Thyroid gland (tissue), 4 donors: ENCODE data around the gene SLC35G3. TPM values are rescaled to one million over a fixed set of nuclear protein-coding genes. Genes with fewer than 3 reads are reported as not detected.
"Not testable (repeated sequence)": the region's sequence is repeated elsewhere in the genome, so short reads cannot be mapped to it uniquely, and the experiment has no call there.

Experiments
- DNase-seq, 2 donors: peaks; one replicate each; pipeline ENCODE4 v3.0.0-alpha.2; 2019
- H3K27ac ChIP-seq, 3 donors: fragments of 200-600 bp; sonication (generic); 1 replicate in 2 of 3; 2 replicates in 1 of 3; pipeline ENCODE4 v1.5.1; 2016 to 2019; ENCODE audit warnings: mild to moderate bottlenecking in 1 of 3, moderate library complexity in 1 of 3
- H3K27me3 ChIP-seq: fragments of 200-600 bp; sonication (generic); one replicate; pipeline ENCODE4 v1.5.1; 2019
- H3K36me3 ChIP-seq, 2 donors: fragments of 200-600 bp; sonication (generic); one replicate each; pipeline ENCODE4 v1.5.1; 2016 to 2019
- H3K4me1 ChIP-seq, 2 donors: fragments of 200-600 bp; sonication (generic); one replicate each; pipeline ENCODE4 v1.5.1; 2017 to 2019
- H3K4me3 ChIP-seq, 3 donors: fragments of 200-600 bp; sonication (generic); replicated peaks in 1 of 3; 1 replicate in 2 of 3; 2 replicates in 1 of 3; pipeline ENCODE4 v1.5.1; 2016; ENCODE audit warnings: mild to moderate bottlenecking in 1 of 3
- H3K9me3 ChIP-seq: fragments of 200-600 bp; sonication (generic); one replicate; pipeline ENCODE4 v1.5.1; 2017
- POLR2A ChIP-seq, 2 donors: fragments of 450-650 bp; IDR thresholded peaks; one replicate each; pipeline ENCODE4 v1.6.1; 2017; ENCODE audit warnings: antibody characterized with exemption in 2 of 2, mild to moderate bottlenecking in 2 of 2, moderate library complexity in 1 of 2
- WGBS, 2 donors: methylation state at CpG; one replicate each; pipeline ENCODE4 v1.1.5; 2017; 5-methylcytosine and 5-hydroxymethylcytosine counted together
- intact Hi-C: fragments of 100-400 bp; cut with DNase I; formaldehyde crosslinking; loops from one replicate; pipeline ENCODE4 v1.15.1; 2023
- total RNA-seq, 4 donors: library from RNA; depleted of rRNA; stranded (reverse); fragments of >200 nt; gene quantifications; one replicate each; pipeline ENCODE4 v1.2.3, GENCODE V29; 2016
- TF ChIP-seq, protein P1 (sequence below), 6 experiments: fragments of 200-600 bp in 3 of 6; fragments of 450-650 bp in 3 of 6; sonication (generic) in 3 of 6; IDR thresholded peaks; one replicate each; pipeline ENCODE4 v1.5.1; 2016 to 2019; ENCODE audit warnings: antibody characterized with exemption in 6 of 6, mild to moderate bottlenecking in 2 of 6, inconsistent platforms in 1 of 6, moderate library complexity in 1 of 6

SLC35G3 gene
- total RNA-seq, 4 donors from 2014 or later: not detected

DNA sequence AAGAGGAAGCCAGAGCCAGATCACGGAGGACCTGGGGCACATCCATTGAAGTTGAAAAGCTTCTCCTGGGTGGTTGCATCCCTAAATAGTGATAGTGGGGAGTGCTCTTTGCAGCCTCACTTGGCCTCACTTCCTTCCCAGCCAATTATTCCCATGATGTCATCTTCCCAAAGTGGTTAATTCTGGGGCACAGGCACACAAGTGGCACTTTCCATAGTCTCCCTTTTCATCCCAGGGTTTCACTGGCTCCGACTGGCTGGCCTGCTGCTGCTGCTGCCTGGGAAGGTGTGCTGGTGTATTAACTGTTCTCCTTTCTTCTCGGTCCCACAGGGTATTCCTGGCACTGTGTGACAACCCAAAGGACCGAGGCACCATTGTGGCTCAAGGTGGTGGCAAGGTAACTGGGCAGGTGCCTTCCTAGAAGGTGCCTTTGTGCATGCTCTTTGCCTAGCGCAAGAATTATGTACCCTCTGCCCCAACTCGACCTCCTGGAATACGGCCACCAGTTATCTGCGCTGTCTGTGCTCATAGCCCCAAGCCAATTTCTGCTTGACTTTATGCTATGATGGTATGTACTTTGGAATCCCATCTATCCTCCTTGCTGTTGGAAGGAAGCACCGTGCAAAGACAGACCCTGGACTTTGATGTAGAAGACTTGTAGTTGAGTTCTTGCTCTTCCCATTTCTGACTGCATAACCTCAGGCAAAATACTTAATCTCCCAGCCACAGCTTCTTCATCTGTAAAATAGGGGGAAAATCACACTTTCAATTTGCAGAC lies 18.4 kb downstream of the SLC35G3 start:
- no peaks in the 10 kb centered on the region for H3K4me1 ChIP-seq
- intact Hi-C loops: loop anchor here (10.0 kb wide), 1 partner anchor 359 kb away; the partner anchor contains the start of gene SLFN12L
- no peak overlapping the region for H3K4me3 ChIP-seq
- no peaks in the 10 kb centered on the region for H3K36me3 ChIP-seq
- H3K27me3 ChIP-seq: no peaks in the 10 kb centered on the region
- 75 to 87% methylated on average over 8 to 9 of the region's 9 CpGs for WGBS, 2 donors
- no peak for TF ChIP-seq POLR2A (IDR thresholded peaks at IDR 0.05)
- TF ChIP-seq, protein P1, sequence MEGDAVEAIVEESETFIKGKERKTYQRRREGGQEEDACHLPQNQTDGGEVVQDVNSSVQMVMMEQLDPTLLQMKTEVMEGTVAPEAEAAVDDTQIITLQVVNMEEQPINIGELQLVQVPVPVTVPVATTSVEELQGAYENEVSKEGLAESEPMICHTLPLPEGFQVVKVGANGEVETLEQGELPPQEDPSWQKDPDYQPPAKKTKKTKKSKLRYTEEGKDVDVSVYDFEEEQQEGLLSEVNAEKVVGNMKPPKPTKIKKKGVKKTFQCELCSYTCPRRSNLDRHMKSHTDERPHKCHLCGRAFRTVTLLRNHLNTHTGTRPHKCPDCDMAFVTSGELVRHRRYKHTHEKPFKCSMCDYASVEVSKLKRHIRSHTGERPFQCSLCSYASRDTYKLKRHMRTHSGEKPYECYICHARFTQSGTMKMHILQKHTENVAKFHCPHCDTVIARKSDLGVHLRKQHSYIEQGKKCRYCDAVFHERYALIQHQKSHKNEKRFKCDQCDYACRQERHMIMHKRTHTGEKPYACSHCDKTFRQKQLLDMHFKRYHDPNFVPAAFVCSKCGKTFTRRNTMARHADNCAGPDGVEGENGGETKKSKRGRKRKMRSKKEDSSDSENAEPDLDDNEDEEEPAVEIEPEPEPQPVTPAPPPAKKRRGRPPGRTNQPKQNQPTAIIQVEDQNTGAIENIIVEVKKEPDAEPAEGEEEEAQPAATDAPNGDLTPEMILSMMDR (IDR thresholded peaks at IDR 0.05): no peak
- no peaks in the 10 kb centered on the region for H3K9me3 ChIP-seq
- DNase-seq: no peak
- no peak overlapping the region for H3K27ac ChIP-seq

DNA sequence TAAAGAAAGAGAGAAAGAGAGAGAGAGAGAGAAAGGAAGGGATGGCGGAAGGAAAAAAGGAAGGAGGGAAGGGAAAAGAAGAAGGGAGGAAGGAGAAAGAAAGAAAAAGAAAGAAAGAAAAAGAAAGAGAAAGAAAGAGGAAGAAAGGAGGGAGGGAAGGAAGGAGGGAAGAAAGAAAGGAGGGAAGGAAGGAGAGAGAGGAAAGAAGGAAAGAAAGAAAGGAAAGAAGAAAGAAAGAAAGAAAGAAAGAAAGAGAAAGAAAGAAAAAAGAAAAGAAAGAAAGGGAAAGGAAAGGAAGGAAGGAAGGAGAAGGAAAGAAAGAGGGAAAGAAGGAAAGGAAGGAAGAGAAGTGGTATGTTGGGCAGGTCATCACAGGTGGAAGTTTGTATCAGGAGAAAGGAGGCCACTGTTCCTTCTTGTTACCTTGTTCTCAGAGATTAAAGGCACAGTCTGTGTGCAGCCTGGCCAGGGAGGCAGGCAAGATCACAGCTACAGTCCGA lies 19.3 kb downstream of the SLC35G3 start:
- Histone ChIP-seq H3K9me3 (no peaks in the 10 kb centered on the region), H3K27me3 (no peaks in the 10 kb centered on the region), H3K27ac (no peak overlapping the region), H3K4me1 (no peaks in the 10 kb centered on the region), H3K4me3 (no peak overlapping the region), H3K36me3 (no peaks in the 10 kb centered on the region)
- WGBS, 2 donors: 81% methylated on average over 2 of the region's 2 CpGs
- intact Hi-C loops: loop anchor here (10.0 kb wide), 1 partner anchor 360 kb away; the partner anchor contains the start of gene SLFN12L
- DNase-seq: no peak
- TF ChIP-seq, protein P1 (IDR thresholded peaks at IDR 0.05): no peak
- TF ChIP-seq POLR2A (IDR thresholded peaks at IDR 0.05): no peak

DNA sequence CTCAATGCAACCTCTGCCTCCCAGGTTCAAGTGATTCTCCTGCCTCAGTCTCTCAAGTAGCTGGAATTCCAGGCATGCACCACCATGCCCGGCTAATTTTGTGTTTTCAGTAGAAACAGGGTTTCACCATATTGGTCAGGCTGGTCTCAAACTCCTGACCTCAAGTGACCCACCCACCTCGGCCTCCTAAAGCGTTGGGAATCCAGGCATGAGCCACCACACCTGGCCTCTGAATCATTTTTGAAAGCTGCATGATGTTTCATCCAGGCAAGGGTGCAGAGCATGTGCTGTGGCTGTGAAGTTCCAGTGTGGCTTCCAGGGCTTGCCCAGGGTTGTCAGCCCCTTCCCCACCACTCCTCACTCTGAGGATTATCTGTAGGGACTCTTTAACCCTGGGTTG lies 21.9 kb downstream of the SLC35G3 start:
- not testable (repeated sequence) for H3K4me3 ChIP-seq, H3K27me3 ChIP-seq, H3K36me3 ChIP-seq, H3K4me1 ChIP-seq, H3K27ac ChIP-seq, H3K9me3 ChIP-seq, DNase-seq
- 72 to 73% methylated on average over 3 of the region's 3 CpGs for WGBS, 2 donors
- intact Hi-C loops: loop anchor here (10.0 kb wide), 1 partner anchor 362 kb away; the partner anchor contains the start of gene SLFN12L

DNA sequence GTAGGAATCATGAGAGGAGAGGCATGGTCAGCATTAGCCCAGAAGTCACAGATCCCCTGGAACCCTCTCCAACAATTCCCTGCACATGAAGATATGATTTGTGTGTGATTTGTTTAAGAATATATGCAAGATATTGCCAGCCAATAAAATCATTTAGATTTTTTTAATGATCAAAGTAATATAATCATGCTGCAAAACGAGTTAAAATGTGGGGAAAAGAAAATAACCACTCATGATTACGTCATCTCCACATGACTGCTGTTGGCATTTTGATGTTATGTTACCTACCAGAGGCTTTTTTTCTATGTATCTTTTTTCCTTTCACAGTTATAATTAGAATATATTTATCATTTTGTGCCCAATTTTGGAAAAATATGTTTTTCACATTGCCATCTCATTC lies 22.4 kb downstream of the SLC35G3 start:
- no peak for DNase-seq
- WGBS, 2 donors: 51 to 54% methylated on average over 2 of the region's 2 CpGs
- no peaks in the 10 kb centered on the region for H3K36me3 ChIP-seq
- H3K4me3 ChIP-seq: no peak overlapping the region
- H3K27ac ChIP-seq: no peak overlapping the region
- TF ChIP-seq POLR2A (IDR thresholded peaks at IDR 0.05): no peak
- TF ChIP-seq, protein P1 (IDR thresholded peaks at IDR 0.05): no peak
- intact Hi-C loops: loop anchor here (10.0 kb wide), 1 partner anchor 363 kb away; the partner anchor contains the start of gene SLFN12L
- H3K27me3 ChIP-seq: no peaks in the 10 kb centered on the region
- no peaks in the 10 kb centered on the region for H3K9me3 ChIP-seq
- H3K4me1 ChIP-seq: no peaks in the 10 kb centered on the region

DNA sequence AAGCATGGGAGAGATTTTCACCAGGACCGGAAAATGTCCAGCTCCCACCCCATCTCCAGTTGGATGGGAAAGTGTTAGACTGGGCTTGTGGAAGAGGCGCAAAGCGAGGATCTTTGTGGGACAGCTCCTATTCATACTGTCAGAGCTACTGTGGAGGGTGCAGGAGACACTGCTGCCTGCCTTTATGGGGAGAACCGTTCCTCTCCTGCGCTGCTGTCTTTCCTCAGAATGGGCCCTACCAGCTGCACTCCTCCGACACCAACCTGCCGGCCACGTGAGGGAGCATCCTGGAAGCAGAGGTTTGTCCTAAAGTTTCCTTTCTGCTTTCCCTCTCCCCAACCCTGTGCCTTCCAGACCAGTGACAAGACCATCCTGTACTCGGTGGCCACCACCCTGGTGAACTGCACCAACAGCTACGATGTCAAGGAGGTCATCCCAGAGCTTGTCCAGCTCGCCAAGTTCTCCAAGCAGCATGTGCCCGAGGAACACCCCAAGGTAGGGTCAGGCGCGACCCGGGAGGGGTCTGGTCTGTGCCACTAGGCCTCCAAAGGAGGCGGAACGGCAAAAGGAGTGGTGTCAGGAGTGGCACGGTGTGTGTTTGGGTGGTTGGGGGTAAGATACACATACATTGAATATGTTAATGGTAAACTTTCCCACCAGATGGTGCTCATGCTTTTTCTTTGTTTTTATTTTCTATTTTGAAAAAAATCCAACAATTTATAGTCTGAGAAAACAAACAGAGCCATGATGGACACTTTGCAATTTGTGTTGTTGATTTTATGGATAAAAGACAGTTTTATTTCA lies 23.0 kb downstream of the SLC35G3 start:
- Histone ChIP-seq H3K4me3 (no peak overlapping the region), H3K9me3 (no peaks in the 10 kb centered on the region), H3K27me3 (no peaks in the 10 kb centered on the region), H3K27ac (no peak overlapping the region), H3K4me1 (no peaks in the 10 kb centered on the region), H3K36me3 (no peaks in the 10 kb centered on the region)
- no peak for DNase-seq
- 67 to 72% methylated on average over 16 to 18 of the region's 18 CpGs for WGBS, 2 donors
- TF ChIP-seq POLR2A (IDR thresholded peaks at IDR 0.05): no peak
- TF ChIP-seq, protein P1 (IDR thresholded peaks at IDR 0.05): peak in 1 of 6 experiments; percentile 8
- intact Hi-C loops: loop anchor here (10.0 kb wide), 1 partner anchor 364 kb away; the partner anchor contains the start of gene SLFN12L
